Nephron progenitor cell (in vitro differentiated cells): ENCODE results near the gene KEAP1.
"Not testable (repeated sequence)": the region's sequence is repeated elsewhere in the genome, so short reads cannot be mapped to it uniquely, and the experiment has no call there.

ENCODE experiments used
- DNase-seq: peaks from one replicate; pipeline ENCODE4 v3.0.0; 2021
- H3K27ac Mint-ChIP-seq: 2 replicates; pipeline ENCODE4 v1.8.0; 2021; ENCODE audit warnings: mild to moderate bottlenecking, moderate library complexity, mixed read lengths
- H3K27me3 Mint-ChIP-seq: 2 replicates; pipeline ENCODE4 v1.8.0; 2021; ENCODE audit warnings: mild to moderate bottlenecking, low read depth, mixed read lengths; ENCODE audit not compliant: poor library complexity
- H3K36me3 Mint-ChIP-seq: 2 replicates; pipeline ENCODE4 v1.8.0; 2021; ENCODE audit warnings: low read depth, mixed read lengths
- H3K4me1 Mint-ChIP-seq: 2 replicates; pipeline ENCODE4 v1.8.0; 2021; ENCODE audit warnings: mixed read lengths
- H3K4me3 Mint-ChIP-seq: 2 replicates; pipeline ENCODE4 v1.8.0; 2021; ENCODE audit warnings: mild to moderate bottlenecking, moderate library complexity, mixed read lengths
- H3K9me3 Mint-ChIP-seq: 2 replicates; pipeline ENCODE4 v1.8.0; 2021; ENCODE audit warnings: mild to moderate bottlenecking, moderate library complexity, mixed read lengths
- TF ChIP-seq, protein P1 (sequence below): fragments of 200-600 bp; sonication (generic); IDR thresholded peaks from 2 replicates; pipeline ENCODE4 v1.5.0; 2021; ENCODE audit warnings: antibody characterized with exemption

Gene KEAP1

DNA sequence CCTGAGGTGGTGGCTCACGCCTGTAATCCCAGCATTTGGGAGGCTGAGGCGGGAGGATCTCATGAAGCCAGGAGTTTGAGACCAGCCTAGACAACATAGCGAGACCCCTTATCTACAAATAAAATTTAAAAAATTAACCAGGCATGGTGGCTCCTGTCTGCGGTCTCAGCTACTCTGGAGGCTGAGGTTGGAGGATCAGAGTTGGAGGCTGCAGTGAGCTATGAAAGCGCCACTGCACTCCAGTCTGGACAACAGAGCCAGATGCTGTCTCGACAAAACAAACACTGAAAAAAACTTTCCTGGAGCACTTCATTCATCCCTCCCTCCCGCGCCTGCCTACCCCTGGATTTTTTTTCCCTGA is 39.9 kb upstream of the KEAP1 start:
- Mint-ChIP-seq H3K9me3 (no peaks in the 10 kb centered on the region), H3K4me1 (peaks cover 5% of the 10 kb centered on the region), H3K27me3 (peaks cover 17% of the 10 kb centered on the region), H3K4me3 (peak overlapping the region; percentile 81), H3K27ac (no peak overlapping the region), H3K36me3 (peaks cover 4% of the 10 kb centered on the region)
- TF ChIP-seq, protein P1, sequence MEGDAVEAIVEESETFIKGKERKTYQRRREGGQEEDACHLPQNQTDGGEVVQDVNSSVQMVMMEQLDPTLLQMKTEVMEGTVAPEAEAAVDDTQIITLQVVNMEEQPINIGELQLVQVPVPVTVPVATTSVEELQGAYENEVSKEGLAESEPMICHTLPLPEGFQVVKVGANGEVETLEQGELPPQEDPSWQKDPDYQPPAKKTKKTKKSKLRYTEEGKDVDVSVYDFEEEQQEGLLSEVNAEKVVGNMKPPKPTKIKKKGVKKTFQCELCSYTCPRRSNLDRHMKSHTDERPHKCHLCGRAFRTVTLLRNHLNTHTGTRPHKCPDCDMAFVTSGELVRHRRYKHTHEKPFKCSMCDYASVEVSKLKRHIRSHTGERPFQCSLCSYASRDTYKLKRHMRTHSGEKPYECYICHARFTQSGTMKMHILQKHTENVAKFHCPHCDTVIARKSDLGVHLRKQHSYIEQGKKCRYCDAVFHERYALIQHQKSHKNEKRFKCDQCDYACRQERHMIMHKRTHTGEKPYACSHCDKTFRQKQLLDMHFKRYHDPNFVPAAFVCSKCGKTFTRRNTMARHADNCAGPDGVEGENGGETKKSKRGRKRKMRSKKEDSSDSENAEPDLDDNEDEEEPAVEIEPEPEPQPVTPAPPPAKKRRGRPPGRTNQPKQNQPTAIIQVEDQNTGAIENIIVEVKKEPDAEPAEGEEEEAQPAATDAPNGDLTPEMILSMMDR = no peak
- DNase-seq = no peak

DNA sequence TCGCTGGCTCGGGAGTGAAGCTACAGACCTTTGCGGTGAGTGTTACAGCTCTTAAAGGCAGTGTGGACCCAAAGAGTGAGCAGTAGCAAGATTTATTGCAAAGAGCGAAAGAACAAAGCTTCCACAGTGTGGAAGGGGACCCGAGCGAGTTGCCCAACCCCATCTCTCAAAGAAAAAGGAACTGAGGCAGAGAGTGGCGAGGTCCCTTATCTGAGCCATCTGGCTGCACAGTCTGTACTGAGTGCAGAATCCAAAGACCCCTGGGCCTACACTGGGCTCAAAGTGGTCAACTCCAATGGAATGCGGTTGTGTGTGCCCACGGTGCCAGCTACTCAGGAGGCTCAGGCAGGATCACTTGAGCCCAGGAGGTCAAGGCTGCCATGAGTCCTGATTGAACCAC is 35.9 kb upstream of the KEAP1 start:
- H3K36me3 Mint-ChIP-seq, DNase-seq, H3K4me3 Mint-ChIP-seq, H3K4me1 Mint-ChIP-seq, H3K9me3 Mint-ChIP-seq: not testable (repeated sequence)
- peaks cover 34% of the 10 kb centered on the region for H3K27me3 Mint-ChIP-seq
- peak overlapping the region; percentile 92 for H3K27ac Mint-ChIP-seq

DNA sequence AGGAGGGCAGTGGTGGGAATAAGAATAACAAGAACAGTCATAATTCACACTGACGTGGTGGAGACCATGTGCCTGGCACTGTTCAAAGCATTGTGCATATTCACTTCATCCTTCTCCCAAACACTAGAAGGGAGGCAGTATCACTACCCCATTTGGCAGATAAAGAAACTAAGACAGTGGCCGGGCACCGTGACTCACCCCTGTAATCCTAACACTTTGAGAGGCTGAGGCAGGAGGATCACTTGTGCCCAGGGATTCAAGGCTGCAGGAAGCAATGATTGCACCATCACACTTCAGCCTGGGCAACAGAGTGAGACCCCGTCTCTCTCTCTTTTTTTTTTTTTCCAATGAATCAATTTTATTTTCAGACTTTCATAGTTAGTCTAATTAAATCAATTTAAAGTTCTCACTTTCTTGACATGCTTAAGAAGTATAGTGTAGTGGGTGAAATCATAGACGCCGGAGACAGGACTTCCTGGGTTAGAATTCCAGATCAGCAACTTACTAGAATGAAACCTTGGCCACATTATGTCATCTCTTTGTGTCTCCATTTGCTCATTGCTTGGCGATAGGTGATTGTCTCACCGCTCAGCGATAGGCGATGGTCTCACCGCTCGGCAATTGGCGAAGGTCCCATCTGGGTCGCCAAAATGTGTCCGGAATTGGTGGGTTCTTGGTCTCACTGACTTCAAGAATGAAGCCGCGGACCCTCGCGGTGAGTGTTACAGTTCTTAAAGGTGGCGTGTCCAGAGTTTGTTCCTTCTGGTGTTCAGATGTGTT is 35.2 kb upstream of the KEAP1 start:
- Mint-ChIP-seq H3K27me3 (peaks cover 34% of the 10 kb centered on the region), H3K36me3 (no peaks in the 10 kb centered on the region), H3K4me3 (no peak overlapping the region), H3K4me1 (peaks cover 4% of the 10 kb centered on the region), H3K9me3 (no peaks in the 10 kb centered on the region), H3K27ac (peak overlapping the region; percentile 92)
- TF ChIP-seq, protein P1 = no peak
- no peak for DNase-seq

DNA sequence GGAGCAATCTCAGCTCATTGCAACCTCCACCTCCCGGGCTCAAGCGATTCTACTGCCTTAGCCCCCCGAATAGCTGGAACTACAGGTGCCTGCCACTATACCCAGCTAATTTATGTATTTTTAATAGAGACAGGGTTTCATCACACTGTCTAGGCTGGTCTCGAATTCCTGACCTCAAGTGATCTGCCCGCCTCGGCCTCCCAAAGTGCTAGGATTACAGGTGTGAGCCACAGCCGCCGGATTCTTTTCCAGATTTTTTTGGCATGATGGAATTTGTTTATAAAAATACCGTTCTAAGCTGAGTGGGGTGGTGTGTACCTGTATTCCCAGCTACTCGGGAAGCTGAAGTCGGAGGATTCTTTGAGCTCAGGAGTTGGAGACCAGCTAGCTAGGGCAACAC is 34.5 kb upstream of the KEAP1 start:
- peaks cover 32% of the 10 kb centered on the region for H3K27me3 Mint-ChIP-seq
- no peak overlapping the region for H3K27ac Mint-ChIP-seq
- H3K36me3 Mint-ChIP-seq = no peaks in the 10 kb centered on the region
- no peak overlapping the region for H3K4me3 Mint-ChIP-seq
- TF ChIP-seq, protein P1 = no peak
- H3K9me3 Mint-ChIP-seq = peaks cover under 1% of the 10 kb centered on the region
- DNase-seq = no peak
- H3K4me1 Mint-ChIP-seq = peaks cover 4% of the 10 kb centered on the region

DNA sequence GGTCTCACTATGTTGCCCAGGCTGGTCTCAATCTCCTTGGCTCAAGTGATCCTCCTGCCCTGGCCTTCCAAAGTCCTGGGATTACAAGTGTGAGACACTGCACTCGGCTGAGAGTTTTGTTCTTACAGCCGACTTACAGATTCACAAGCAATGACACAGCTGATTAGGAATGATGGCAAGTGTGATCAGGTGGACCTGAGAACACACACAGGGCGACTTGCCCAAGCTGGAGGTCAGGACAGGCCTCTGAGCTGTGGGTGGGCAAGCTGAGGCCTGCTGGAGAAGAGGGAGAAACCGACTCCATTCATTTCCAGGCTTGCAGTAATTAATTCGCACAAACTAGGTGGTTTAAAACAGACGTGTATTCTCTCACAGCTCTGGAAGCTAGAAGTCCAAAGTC is 32.5 kb upstream of the KEAP1 start:
- no peak overlapping the region for H3K4me3 Mint-ChIP-seq
- H3K9me3 Mint-ChIP-seq = peaks cover 6% of the 10 kb centered on the region
- H3K4me1 Mint-ChIP-seq = peaks cover 4% of the 10 kb centered on the region
- TF ChIP-seq, protein P1 = no peak
- peak overlapping the region; percentile 51 for H3K27ac Mint-ChIP-seq
- peaks cover 38% of the 10 kb centered on the region for H3K27me3 Mint-ChIP-seq
- DNase-seq = no peak
- no peaks in the 10 kb centered on the region for H3K36me3 Mint-ChIP-seq

DNA sequence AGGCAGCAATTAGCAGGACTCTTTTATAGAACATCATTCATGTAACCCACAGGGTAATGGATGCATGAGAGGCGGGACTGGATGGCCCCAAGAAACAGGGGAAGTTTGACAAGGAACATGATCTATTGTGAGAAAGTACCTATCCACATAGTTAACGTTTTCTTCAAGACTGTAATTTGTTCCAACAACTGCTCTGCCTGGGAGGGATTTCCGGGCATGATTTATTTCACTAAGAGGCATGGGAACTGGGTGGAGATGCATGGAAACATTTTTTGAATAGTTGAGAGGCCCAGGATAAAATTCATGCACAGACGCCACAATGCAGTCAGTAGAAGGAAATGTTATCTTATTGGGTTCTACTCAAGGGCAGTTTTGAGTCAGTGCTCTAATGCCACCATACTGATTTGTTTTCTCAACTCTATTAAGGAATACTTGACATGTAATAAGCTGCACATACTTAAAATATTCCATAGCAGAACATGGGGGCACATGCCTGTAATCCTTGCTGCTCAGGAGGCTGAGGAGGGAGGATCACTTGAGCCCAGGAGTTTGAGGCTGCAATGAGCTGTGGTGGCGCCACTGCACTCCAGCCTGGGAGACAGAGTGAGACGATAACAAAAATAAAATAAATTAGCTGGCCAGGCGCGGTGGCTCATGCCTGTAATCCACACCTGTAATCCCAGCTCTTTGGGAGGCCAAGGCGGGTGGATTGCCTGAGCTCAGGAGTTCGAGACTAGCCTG is 30.7 kb upstream of the KEAP1 start:
- peaks cover 4% of the 10 kb centered on the region for H3K4me1 Mint-ChIP-seq
- no peak for DNase-seq
- no peaks in the 10 kb centered on the region for H3K36me3 Mint-ChIP-seq
- TF ChIP-seq, protein P1 = no peak
- no peak overlapping the region for H3K27ac Mint-ChIP-seq
- H3K9me3 Mint-ChIP-seq = peaks cover 6% of the 10 kb centered on the region
- H3K4me3 Mint-ChIP-seq = no peak overlapping the region
- peaks cover 39% of the 10 kb centered on the region for H3K27me3 Mint-ChIP-seq
